HEK293 (cell line): Measurements from ENCODE around the gene FAM118B.

Experiments used
- CTCF ChIA-PET: fragments of 350-600 bp; formaldehyde crosslinking; extraction: SDS; loops from one replicate; lab custom pipeline; 2021; ENCODE audit warnings: antibody characterized with exemption; lab: Yijun Ruan, JAX
- POLR2A ChIA-PET: fragments of 300-600 bp; formaldehyde crosslinking; extraction: SDS; loops from one replicate; lab custom pipeline; 2020; ENCODE audit warnings: antibody characterized with exemption, inconsistent platforms; lab: Yijun Ruan, JAX
- H3K27ac ChIP-seq: fragments of 200-500 bp; sonication (Bioruptor generic); 2 replicates; pipeline ENCODE4 v1.5.1; 2014; ENCODE audit warnings: low read depth, low read length, control low read depth, inconsistent platforms; ENCODE audit errors: extremely low read depth
- H3K36me3 ChIP-seq, 2 experiments: fragments of 200-500 bp in 1 of 2; sonication (Bioruptor generic) in 1 of 2; 1 replicate in 1 of 2; 2 replicates in 1 of 2; pipeline ENCODE4 v1.5.1; 2014 to 2017; ENCODE audit warnings: inconsistent platforms in 2 of 2, low read length in 2 of 2; ENCODE audit not compliant: control insufficient read depth in 2 of 2, insufficient read depth in 1 of 2
- H3K4me1 ChIP-seq: fragments of 200-500 bp; sonication (Bioruptor generic); 2 replicates; pipeline ENCODE4 v1.5.1; 2014; ENCODE audit warnings: mild to moderate bottlenecking, low read length, inconsistent platforms; ENCODE audit not compliant: control insufficient read depth, insufficient read depth
- H3K4me3 ChIP-seq: 2 replicates; pipeline ENCODE4 v1.5.1; 2011; ENCODE audit warnings: low read depth, mild to moderate bottlenecking, control low read depth, low read length, moderate library complexity
- H3K9me3 ChIP-seq: fragments of 200-500 bp; sonication (Bioruptor generic); 2 replicates; pipeline ENCODE4 v1.5.1; 2014; ENCODE audit warnings: low read depth, low read length, inconsistent platforms; ENCODE audit not compliant: control insufficient read depth, insufficient read depth
- GLI4 ChIP-seq: fragments of 450-650 bp; formaldehyde crosslinking; IDR thresholded peaks from 2 replicates; pipeline ENCODE4 v1.5.1; 2016; ENCODE audit warnings: missing biosample characterization, missing genetic modification characterization
- SCRT2 ChIP-seq: fragments of 450-650 bp; formaldehyde crosslinking; IDR thresholded peaks from 2 replicates; pipeline ENCODE4 v1.5.1; 2016; ENCODE audit warnings: missing biosample characterization, missing genetic modification characterization
- ZBTB17 ChIP-seq: fragments of 450-650 bp; formaldehyde crosslinking; IDR thresholded peaks from 2 replicates; pipeline ENCODE4 v1.5.1; 2016; ENCODE audit warnings: missing biosample characterization, missing genetic modification characterization
- ZNF132 ChIP-seq: fragments of 450-650 bp; formaldehyde crosslinking; IDR thresholded peaks from 2 replicates; pipeline ENCODE4 v1.5.1; 2017; ENCODE audit warnings: missing biosample characterization, missing genetic modification characterization, borderline replicate concordance
- ZNF146 ChIP-seq: fragments of 450-650 bp; formaldehyde crosslinking; IDR thresholded peaks from 2 replicates; pipeline ENCODE4 v1.5.1; 2016; ENCODE audit warnings: missing biosample characterization, missing genetic modification characterization
- ZNF211 ChIP-seq: fragments of 450-650 bp; formaldehyde crosslinking; IDR thresholded peaks from 2 replicates; pipeline ENCODE4 v1.5.1; 2016; ENCODE audit warnings: low read depth, missing biosample characterization, missing genetic modification characterization
- ZNF311 ChIP-seq: fragments of 450-650 bp; formaldehyde crosslinking; IDR thresholded peaks from 2 replicates; pipeline ENCODE4 v1.5.1; 2017; ENCODE audit warnings: missing biosample characterization, missing genetic modification characterization, borderline replicate concordance
- ZNF341 ChIP-seq: fragments of 450-650 bp; formaldehyde crosslinking; IDR thresholded peaks from 2 replicates; pipeline ENCODE4; 2016; ENCODE audit warnings: low read depth, missing biosample characterization, missing genetic modification characterization
- ZNF48 ChIP-seq: fragments of 450-650 bp; formaldehyde crosslinking; IDR thresholded peaks from 2 replicates; pipeline ENCODE4 v1.5.1; 2016; ENCODE audit warnings: missing biosample characterization, missing genetic modification characterization
- ZNF610 ChIP-seq: fragments of 450-650 bp; formaldehyde crosslinking; IDR thresholded peaks from 2 replicates; pipeline ENCODE4 v1.5.1; 2016; ENCODE audit warnings: missing biosample characterization, missing genetic modification characterization, borderline replicate concordance
- ZNF670 ChIP-seq: fragments of 450-650 bp; formaldehyde crosslinking; IDR thresholded peaks from 2 replicates; pipeline ENCODE4 v1.5.1; 2016; ENCODE audit warnings: missing biosample characterization, missing genetic modification characterization, low read depth
- ZNF677 ChIP-seq: fragments of 450-650 bp; IDR thresholded peaks from 2 replicates; pipeline ENCODE4 v1.5.0; 2018; ENCODE audit warnings: missing biosample characterization, mild to moderate bottlenecking, missing genetic modification characterization, moderate library complexity
- TF ChIP-seq, protein P1 (sequence below): fragments of 450-650 bp; formaldehyde crosslinking; IDR thresholded peaks from 2 replicates; pipeline ENCODE4 v1.5.1; 2016; ENCODE audit warnings: missing biosample characterization, missing genetic modification characterization
- TF ChIP-seq, protein P2 (sequence below): fragments of 450-650 bp; formaldehyde crosslinking; IDR thresholded peaks from 2 replicates; pipeline ENCODE4 v1.5.1; 2016; ENCODE audit warnings: missing biosample characterization, missing genetic modification characterization
- TF ChIP-seq, protein P3 (sequence below): fragments of 450-650 bp; IDR thresholded peaks from 2 replicates; pipeline ENCODE4 v1.5.1; 2018; ENCODE audit warnings: missing biosample characterization, mild to moderate bottlenecking, missing genetic modification characterization
- TF ChIP-seq, protein P4 (sequence below): fragments of 450-650 bp; formaldehyde crosslinking; conservative IDR thresholded peaks from 2 replicates; pipeline ENCODE4 v1.5.1; 2016; ENCODE audit warnings: low read depth, missing biosample characterization, missing genetic modification characterization
- TF ChIP-seq, protein P5 (sequence below): fragments of 450-650 bp; formaldehyde crosslinking; IDR thresholded peaks from 2 replicates; pipeline ENCODE4 v1.5.1; 2017; ENCODE audit warnings: missing biosample characterization, missing genetic modification characterization

FAM118B gene

DNA sequence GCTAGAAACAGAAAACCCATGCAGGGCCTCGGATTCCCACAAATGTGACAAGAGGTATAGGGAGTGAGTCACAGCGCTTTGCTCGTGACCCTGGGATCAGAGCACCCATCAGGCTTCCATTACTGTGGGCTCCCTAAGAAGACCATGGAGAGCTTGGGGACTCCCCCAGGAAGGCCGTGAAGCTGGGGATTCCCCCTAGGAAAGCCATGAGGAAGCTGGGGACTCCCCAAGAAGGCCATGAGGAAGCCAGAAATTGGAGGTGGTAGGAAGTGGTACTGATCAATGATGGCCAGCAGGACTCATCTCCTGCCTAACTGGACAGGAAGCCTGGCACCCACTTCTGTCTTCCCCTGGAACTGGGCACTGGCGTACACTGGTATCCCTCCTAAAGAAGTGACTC, 82.1 kb downstream of the FAM118B start:
- CTCF ChIA-PET = no interaction called here
- H3K27ac ChIP-seq = no peak overlapping the region
- peaks cover 0 to 48% of the 10 kb centered on the region in 2 experiments; a peak in 2 of 3 replicates for H3K36me3 ChIP-seq
- POLR2A ChIA-PET = no interaction called here
- TF ChIP-seq ZNF311 (no peak), ZNF341 (no peak), ZNF146 (tag by site-specific recombination) (no peak), ZNF670 (tag by site-specific recombination) (no peak), ZNF48 (no peak), GLI4 (tag by site-specific recombination) (no peak), ZNF132 (no peak), ZNF677 (no peak), SCRT2 (tag by site-specific recombination) (no peak), ZBTB17 (no peak), ZNF610 (no peak), ZNF211 (tag by site-specific recombination) (no peak)
- TF ChIP-seq, protein P1, sequence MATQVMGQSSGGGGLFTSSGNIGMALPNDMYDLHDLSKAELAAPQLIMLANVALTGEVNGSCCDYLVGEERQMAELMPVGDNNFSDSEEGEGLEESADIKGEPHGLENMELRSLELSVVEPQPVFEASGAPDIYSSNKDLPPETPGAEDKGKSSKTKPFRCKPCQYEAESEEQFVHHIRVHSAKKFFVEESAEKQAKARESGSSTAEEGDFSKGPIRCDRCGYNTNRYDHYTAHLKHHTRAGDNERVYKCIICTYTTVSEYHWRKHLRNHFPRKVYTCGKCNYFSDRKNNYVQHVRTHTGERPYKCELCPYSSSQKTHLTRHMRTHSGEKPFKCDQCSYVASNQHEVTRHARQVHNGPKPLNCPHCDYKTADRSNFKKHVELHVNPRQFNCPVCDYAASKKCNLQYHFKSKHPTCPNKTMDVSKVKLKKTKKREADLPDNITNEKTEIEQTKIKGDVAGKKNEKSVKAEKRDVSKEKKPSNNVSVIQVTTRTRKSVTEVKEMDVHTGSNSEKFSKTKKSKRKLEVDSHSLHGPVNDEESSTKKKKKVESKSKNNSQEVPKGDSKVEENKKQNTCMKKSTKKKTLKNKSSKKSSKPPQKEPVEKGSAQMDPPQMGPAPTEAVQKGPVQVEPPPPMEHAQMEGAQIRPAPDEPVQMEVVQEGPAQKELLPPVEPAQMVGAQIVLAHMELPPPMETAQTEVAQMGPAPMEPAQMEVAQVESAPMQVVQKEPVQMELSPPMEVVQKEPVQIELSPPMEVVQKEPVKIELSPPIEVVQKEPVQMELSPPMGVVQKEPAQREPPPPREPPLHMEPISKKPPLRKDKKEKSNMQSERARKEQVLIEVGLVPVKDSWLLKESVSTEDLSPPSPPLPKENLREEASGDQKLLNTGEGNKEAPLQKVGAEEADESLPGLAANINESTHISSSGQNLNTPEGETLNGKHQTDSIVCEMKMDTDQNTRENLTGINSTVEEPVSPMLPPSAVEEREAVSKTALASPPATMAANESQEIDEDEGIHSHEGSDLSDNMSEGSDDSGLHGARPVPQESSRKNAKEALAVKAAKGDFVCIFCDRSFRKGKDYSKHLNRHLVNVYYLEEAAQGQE (tag by site-specific recombination) = no peak
- TF ChIP-seq, protein P2, sequence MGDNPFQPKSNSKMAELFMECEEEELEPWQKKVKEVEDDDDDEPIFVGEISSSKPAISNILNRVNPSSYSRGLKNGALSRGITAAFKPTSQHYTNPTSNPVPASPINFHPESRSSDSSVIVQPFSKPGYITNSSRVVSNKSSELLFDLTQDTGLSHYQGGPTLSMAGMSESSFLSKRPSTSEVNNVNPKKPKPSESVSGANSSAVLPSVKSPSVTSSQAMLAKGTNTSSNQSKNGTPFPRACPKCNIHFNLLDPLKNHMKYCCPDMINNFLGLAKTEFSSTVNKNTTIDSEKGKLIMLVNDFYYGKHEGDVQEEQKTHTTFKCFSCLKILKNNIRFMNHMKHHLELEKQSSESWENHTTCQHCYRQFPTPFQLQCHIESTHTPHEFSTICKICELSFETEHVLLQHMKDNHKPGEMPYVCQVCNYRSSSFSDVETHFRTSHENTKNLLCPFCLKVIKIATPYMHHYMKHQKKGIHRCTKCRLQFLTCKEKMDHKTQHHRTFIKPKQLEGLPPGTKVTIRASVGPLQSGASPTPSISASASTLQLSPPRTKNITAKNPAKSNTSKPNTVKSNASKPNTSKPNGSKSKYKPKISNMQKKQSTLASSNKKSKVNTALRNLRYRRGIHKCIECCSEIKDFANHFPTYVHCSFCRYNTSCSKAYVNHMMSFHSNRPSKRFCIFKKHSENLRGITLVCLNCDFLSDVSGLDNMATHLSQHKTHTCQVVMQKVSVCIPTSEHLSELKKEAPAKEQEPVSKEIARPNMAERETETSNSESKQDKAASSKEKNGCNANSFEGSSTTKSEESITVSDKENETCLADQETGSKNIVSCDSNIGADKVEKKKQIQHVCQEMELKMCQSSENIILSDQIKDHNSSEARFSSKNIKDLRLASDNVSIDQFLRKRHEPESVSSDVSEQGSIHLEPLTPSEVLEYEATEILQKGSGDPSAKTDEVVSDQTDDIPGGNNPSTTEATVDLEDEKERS (tag by site-specific recombination) = no peak
- TF ChIP-seq, protein P3, sequence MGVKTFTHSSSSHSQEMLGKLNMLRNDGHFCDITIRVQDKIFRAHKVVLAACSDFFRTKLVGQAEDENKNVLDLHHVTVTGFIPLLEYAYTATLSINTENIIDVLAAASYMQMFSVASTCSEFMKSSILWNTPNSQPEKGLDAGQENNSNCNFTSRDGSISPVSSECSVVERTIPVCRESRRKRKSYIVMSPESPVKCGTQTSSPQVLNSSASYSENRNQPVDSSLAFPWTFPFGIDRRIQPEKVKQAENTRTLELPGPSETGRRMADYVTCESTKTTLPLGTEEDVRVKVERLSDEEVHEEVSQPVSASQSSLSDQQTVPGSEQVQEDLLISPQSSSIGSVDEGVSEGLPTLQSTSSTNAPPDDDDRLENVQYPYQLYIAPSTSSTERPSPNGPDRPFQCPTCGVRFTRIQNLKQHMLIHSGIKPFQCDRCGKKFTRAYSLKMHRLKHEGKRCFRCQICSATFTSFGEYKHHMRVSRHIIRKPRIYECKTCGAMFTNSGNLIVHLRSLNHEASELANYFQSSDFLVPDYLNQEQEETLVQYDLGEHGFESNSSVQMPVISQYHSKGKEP (tag by site-specific recombination) = no peak
- TF ChIP-seq, protein P4, sequence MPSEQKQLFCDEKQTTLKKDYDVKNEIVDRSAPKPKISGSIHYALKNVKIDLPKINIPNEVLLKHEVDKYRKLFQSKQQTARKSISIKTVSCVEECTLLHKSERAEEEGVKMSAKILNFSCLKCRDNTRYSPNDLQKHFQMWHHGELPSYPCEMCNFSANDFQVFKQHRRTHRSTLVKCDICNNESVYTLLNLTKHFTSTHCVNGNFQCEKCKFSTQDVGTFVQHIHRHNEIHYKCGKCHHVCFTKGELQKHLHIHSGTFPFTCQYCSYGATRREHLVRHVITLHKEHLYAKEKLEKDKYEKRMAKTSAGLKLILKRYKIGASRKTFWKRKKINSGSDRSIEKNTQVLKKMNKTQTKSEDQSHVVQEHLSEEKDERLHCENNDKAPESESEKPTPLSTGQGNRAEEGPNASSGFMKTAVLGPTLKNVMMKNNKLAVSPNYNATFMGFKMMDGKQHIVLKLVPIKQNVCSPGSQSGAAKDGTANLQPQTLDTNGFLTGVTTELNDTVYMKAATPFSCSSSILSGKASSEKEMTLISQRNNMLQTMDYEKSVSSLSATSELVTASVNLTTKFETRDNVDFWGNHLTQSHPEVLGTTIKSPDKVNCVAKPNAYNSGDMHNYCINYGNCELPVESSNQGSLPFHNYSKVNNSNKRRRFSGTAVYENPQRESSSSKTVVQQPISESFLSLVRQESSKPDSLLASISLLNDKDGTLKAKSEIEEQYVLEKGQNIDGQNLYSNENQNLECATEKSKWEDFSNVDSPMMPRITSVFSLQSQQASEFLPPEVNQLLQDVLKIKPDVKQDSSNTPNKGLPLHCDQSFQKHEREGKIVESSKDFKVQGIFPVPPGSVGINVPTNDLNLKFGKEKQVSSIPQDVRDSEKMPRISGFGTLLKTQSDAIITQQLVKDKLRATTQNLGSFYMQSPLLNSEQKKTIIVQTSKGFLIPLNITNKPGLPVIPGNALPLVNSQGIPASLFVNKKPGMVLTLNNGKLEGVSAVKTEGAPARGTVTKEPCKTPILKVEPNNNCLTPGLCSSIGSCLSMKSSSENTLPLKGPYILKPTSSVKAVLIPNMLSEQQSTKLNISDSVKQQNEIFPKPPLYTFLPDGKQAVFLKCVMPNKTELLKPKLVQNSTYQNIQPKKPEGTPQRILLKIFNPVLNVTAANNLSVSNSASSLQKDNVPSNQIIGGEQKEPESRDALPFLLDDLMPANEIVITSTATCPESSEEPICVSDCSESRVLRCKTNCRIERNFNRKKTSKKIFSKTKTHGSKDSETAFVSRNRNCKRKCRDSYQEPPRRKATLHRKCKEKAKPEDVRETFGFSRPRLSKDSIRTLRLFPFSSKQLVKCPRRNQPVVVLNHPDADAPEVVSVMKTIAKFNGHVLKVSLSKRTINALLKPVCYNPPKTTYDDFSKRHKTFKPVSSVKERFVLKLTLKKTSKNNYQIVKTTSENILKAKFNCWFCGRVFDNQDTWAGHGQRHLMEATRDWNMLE (tag by site-specific recombination) = no peak
- TF ChIP-seq, protein P5, sequence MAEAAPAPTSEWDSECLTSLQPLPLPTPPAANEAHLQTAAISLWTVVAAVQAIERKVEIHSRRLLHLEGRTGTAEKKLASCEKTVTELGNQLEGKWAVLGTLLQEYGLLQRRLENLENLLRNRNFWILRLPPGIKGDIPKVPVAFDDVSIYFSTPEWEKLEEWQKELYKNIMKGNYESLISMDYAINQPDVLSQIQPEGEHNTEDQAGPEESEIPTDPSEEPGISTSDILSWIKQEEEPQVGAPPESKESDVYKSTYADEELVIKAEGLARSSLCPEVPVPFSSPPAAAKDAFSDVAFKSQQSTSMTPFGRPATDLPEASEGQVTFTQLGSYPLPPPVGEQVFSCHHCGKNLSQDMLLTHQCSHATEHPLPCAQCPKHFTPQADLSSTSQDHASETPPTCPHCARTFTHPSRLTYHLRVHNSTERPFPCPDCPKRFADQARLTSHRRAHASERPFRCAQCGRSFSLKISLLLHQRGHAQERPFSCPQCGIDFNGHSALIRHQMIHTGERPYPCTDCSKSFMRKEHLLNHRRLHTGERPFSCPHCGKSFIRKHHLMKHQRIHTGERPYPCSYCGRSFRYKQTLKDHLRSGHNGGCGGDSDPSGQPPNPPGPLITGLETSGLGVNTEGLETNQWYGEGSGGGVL = no peak
- no peaks in the 10 kb centered on the region for H3K4me1 ChIP-seq
- H3K9me3 ChIP-seq = no peaks in the 10 kb centered on the region
- H3K4me3 ChIP-seq = no peak overlapping the region
